Measurements from ENCODE around the gene PINK1.
A peak's percentile ranks its signal among the peaks of the same experiment; 100 is the strongest.

PINK1 gene

GRCh38 chr1:20633190-20634064 lies at the start of gene PINK1:
Gene PINK1, plus strand, starts transcription at chr1:20633458. Its CDS starts 91 bp downstream, at chr1:20633549.
- peak; percentile 76 for TF ChIP-seq CTCF (IDR thresholded peaks at IDR 0.05; ENCODE audit: insufficient read depth, low read depth, low read length, missing control alignments)
- peak; percentile 82 for DNase-seq (ENCODE audit: low read depth)
- H3K4me3 ChIP-seq (ENCODE audit: low read length): peak within 1 kb of the TSS; percentile 78

GRCh38 chr1:20584890-20585289 lies 48.4 kb upstream of the PINK1 start:
- DNase-seq (ENCODE audit: low read depth): peak; percentile 20
- TF ChIP-seq CTCF (IDR thresholded peaks at IDR 0.05; ENCODE audit: insufficient read depth, low read depth, low read length, missing control alignments): no peak
- no peak overlapping the region for H3K4me3 ChIP-seq (ENCODE audit: low read length)

GRCh38 chr1:20586953-20587660 lies 46.2 kb upstream of the PINK1 start:
- DNase-seq (ENCODE audit: low read depth): no peak
- TF ChIP-seq CTCF (IDR thresholded peaks at IDR 0.05; ENCODE audit: insufficient read depth, low read depth, low read length, missing control alignments): no peak

GRCh38 chr1:20587661-20588053 lies 45.6 kb upstream of the PINK1 start:
- peak; percentile 54 for DNase-seq (ENCODE audit: low read depth)
- no peak for TF ChIP-seq CTCF (IDR thresholded peaks at IDR 0.05; ENCODE audit: insufficient read depth, low read depth, low read length, missing control alignments)
- no peak overlapping the region for H3K4me3 ChIP-seq (ENCODE audit: low read length)

More at GRCh38 chr1:20586953-20587660, 46.2 kb upstream of the PINK1 start:
- H3K4me3 ChIP-seq (ENCODE audit: low read length): no peak overlapping the region

GRCh38 chr1:20588634-20589225 lies 44.5 kb upstream of the PINK1 start, which contains the start of gene CDA:
Gene CDA, plus strand, starts transcription at chr1:20589097. Its CDS starts 33 bp downstream, at chr1:20589130.
- peak; percentile 76 for DNase-seq (ENCODE audit: low read depth)
- TF ChIP-seq CTCF (IDR thresholded peaks at IDR 0.05; ENCODE audit: insufficient read depth, low read depth, low read length, missing control alignments): no peak
- peak within 1 kb of the TSS; percentile 37 for H3K4me3 ChIP-seq (ENCODE audit: low read length)

GRCh38 chr1:20589331-20590278 lies 43.7 kb upstream of the PINK1 start:
- H3K4me3 ChIP-seq (ENCODE audit: low read length): peak overlapping the region; percentile 37
- DNase-seq (ENCODE audit: low read depth): peak; percentile 37
- TF ChIP-seq CTCF (IDR thresholded peaks at IDR 0.05; ENCODE audit: insufficient read depth, low read depth, low read length, missing control alignments): no peak
